Skeletal muscle cell (primary cell): ENCODE measurements around the gene TMC4.

Experiments used
- DNase-seq: peaks from one replicate; pipeline ENCODE4 v3.0.0-alpha.2; 2010; ENCODE audit warnings: low read depth
- H3K4me3 ChIP-seq: 2 replicates; pipeline ENCODE4 v1.5.1; 2011; ENCODE audit warnings: low read depth, mild to moderate bottlenecking, control low read depth, low read length, moderate library complexity

TMC4 gene

DNA sequence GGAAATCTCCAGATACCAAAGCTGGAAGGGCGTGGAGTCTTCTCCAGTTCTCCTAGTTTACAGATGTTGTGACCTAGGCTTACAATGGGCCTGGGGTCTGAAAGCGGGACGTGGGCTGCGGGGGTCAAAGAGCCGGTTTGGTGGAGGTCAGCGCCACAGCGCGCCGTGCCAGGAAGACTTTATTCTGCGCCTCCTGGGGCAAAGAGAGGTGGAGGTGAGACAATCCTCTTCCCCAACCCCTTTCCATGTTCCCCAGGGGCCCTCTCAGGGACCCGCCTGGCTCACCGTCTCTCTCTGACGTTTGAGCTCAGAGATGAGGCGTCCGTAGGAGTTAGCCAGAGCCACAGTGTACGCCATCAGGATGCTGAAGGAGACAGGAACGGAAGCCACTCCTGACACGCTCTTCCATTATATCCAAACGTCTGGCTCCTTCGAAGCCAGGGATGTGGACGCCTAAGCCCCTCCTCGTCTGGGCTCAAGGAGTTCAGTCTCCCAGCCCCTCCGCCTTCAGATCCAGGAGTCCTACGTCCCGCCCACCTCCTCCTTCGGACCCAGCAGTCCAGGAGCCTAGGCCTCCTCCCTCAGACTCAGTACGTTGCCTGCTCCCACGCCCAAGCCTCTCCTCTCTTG is 12.7 kb downstream of the TMC4 start:
- DNase-seq, result no peak
- H3K4me3 ChIP-seq, result peak overlapping the region; percentile 70

DNA sequence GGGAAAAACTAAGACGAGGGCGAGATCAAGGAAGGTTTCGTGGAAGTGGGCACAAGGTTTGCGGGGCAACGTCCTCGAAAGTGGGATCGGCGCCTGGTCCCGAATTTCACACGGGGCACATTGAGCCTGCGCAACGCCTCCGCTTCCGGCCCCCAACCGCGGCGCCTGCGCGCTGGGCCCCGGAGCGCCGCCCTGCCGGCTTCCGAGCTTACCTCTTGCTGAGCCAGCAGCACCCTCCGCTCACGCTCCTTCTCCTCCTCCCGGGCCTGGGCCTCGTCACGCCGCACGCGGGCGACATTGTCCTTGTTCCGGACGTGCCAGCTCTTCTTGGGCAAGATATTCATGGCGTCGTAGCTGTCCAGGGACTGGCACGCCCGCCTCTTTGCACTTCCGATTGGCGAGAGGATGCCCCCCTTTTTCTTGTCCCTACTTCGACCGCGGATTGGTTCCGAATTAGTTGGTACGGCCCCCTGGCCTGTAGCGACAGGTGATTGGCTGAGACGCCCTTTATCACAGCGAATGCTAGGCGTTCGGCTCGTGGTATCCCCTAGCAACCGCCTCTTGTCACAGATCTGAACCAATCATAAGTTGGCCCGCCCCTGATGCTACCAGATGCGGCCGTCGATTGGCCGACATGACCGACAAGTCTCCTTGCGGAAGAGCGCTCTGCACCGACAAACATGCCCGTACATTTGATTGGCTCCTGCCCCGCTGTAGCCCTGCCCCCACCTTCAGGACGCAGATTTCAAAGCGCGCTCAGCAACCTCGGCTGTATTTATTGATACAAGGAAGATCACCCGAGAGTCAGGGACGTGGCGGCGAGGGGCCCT is 13.4 kb downstream of the TMC4 start, which contains the start of gene LENG1:
LENG1 (minus strand) TSS at position 370 of the 830 bp plus-strand sequence; CDS start at position 344, 26 bp downstream.
- H3K4me3 ChIP-seq, result peak within 1 kb of the TSS; percentile 70
- DNase-seq, result peak; percentile 100

DNA sequence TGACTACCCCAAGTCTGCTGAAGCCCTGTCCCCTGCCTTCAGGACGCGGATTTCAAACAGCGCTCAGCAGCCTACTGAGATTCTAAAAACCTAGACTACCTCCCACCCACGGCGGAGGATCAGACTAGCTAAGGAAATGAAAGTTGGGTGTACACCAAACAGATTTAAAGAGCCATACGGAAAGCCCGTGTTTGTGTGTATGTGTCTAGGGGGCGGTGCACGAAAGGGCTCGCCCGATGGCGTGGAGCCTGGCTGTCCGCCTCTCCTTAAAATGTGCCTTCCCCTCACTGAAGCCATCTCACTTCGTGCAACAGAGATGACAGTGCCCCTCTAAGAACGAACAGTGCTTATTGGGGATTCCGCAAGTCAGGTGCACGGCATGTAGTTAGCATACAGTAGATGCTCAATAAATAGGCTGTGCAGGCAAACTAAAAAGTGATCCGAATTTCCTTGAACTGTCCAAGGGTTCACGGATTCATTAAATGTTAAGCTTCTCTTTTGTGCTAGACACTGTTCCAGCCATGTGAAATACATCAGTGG is 14.1 kb downstream of the TMC4 start:
- H3K4me3 ChIP-seq, result peak overlapping the region; percentile 68
- DNase-seq, result no peak

DNA sequence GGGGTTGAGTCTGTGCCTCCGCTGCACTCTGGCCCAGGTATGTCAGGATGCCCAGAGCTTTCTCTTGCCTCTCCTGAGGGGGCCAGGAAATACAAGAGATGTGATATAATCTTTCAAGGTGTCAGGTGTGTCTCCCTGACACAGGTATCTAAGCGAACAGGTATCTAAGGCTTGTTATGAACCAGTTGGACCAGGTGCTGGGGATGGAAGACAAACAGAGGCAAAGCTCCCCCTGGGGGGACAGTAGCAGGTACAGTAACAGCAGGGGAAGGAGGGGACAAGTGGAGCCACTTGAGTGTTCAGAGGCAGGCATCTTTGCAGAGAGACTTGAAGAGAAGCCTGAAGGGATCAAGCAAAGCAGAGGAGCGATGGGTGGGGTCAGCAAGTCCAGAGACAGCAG is 16.0 kb downstream of the TMC4 start:
- no peak for DNase-seq

DNA sequence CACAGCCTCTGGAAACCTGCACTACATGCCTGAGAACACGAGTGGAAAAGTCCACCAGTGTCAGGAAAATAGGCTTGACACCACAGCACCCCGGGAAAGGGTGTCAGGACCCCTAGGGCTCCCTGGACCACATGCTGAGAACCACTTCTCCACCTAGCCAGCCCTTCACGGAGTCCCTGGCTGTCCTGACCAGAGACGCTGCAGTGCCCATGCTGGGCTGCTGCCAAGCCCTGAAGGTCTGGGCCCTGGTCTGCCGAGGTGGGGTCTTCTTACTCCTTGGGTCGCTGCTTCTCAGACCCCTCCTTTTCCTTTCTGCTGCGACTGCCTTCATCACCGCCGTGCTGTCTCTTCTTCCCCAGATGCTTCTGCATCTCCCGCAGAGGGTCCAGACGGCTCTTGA is 16.5 kb downstream of the TMC4 start:
- H3K4me3 ChIP-seq, result no peak overlapping the region
- no peak for DNase-seq

More for the DNA sequence above, 16.0 kb downstream of the TMC4 start:
- H3K4me3 ChIP-seq, result no peak overlapping the region

DNA sequence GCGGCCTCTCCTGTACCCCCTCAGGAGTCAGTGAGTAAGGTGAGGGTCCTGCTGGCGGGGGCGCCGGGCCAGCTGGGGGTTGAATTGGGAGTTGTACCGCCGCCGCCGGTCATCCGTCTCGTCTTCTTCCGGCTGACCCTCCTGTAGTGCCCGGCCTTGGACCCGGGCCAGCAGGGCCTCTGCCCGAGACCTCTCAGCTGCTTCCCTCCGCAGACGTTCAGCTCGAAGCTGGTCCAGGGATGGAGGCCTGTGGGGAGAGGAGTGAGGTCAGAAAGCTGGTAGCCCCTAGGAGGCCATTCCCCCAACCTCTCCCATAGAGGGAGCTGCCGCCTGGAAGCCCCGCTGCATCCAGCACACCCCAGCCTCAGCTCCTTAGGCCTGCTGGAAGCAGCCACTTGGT is 17.3 kb downstream of the TMC4 start:
- no peak overlapping the region for H3K4me3 ChIP-seq
- DNase-seq, result no peak

DNA sequence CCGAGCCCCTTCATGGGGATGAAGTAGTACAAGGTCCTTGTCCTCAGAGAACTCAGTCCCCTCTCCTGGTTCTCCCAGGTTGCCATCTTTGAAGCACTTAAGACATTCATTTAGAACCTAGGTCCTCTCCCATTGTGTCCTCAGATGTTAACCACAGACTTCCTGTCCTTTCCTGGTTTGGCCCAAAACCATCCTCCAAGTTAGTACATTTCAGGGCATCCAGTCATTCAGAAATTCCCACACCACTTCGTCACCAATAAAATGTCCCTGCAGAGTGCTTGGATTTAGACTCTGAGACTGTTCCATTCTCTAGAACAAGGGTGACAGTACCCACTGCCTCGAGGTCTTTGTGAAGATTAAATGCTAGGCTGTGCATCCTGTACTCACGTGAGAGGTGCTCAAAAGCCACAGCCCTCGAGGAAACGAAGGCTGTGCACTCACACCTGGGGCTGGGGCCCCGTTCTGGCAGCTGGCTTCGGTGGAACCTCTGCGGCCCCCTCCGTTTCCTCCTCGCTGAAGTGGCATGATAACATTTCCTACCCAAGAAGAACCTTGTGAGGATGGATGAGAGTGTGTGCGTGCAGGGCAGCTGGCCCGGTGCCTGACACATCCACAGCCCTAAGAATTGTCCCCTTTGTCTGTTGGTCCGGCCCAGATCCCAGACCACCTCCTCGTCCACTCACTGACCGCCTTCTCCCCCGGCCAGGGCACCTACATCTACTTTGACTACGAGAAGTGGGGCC is 18.2 kb downstream of the TMC4 start:
- no peak overlapping the region for H3K4me3 ChIP-seq

DNA sequence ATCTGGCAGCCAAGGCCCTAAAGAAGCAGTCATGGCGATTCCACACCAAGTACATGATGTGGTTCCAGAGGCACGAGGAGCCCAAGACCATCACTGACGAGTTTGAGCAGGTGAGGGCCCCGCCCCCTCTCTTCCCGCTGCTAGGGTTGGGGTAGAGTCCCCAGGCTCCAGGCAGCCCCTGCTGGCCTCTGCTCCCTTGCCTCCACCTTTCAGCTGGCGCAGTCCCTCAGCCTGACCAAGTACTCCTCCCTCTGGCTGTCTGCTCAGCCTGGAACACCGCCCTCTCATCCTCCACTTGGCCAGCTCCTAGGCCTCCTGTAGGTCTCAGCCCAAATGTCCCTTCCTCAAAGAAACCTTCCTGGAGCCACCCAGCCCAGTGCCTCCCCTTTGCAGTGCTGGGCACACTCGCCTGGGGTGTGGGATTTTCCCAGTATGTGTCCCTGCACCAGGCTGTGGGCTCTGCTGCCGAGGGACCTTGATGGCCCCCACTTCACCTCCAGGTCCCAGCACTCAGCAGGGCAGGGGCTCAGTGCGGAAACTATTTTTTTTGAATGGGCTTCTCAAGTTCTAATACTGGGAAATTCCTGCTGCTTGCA is 19.1 kb downstream of the TMC4 start:
- DNase-seq, result no peak
- no peak overlapping the region for H3K4me3 ChIP-seq

More for the DNA sequence above, 18.2 kb downstream of the TMC4 start:
- no peak for DNase-seq

DNA sequence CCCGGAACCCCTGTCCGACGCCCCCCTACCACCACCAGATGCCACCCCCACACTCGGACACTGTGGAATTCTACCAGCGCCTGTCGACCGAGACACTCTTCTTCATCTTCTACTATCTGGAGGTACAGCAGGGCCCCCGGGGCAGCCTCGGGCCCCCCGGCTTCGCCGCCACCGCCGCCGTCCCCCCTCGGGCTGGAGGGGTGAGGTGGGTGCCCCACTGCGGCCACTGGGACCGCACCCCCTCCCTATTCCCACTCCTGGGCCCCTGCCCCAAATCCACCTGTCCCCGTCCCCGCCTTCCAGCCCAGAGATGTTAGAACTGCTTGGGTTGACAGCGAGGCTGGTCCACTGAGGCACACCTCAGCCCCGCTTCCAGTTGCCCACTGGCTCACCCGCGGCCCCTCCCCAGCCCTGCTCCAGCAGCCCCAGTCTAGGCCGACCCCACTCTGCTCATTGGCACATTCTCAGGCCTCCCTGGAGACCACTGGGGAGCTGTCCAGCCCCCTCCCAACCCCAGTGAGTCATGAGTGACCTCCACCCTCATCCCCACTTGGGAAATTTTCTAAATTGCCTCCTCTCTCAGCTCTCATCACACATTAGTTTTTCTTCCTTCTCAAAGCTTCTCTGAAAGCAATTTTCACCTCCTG is 20.0 kb downstream of the TMC4 start:
- no peak for DNase-seq
- H3K4me3 ChIP-seq, result no peak overlapping the region

DNA sequence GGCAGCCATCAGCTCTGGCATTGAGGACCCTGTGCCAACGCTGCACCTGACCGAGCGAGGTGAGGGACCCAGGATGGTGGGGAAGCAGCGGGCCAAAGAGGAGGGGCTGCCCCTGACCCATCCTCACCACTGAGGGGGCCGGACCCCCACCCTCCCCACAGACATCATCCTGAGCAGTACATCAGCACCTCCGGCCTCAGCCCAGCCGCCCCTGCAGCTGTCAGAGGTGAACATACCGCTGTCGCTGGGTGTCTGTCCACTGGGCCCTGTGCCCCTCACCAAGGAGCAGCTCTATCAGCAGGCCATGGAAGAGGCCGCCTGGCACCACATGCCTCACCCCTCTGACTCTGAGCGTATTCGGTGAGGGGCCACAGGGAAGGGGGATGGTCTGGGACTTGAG is 20.7 kb downstream of the TMC4 start:
- no peak for DNase-seq

DNA sequence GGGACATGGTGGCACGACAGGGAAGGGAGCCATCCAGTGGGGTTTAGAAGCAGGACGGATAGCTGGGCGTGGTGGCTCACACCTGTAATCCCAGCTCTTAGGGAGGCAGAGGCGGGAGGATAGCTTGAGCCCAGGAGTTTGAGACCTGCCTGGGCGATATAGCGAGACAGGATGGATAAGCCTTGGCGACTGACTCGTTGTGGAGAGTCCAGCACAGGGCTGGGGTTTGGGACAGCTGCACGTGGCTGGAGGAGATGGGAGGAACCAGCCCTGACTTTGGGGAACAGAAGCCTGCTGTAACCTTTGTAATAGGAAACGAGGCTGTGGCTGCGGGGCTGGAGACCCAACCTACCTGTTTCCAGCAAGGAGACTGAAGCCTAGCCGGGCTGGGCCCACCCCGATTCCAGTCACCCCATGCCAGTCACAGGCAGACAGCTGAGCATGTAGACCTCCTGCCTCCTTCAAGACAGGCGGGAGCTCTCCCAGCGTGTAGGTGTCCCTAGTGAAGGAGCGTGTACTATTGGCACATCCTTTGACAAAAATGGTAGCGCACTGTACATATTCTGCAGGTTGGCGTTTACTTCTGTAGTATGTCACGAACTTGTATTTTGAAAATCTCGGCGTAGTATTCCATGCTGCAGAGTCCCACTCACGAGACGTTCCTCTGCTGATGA is 21.5 kb downstream of the TMC4 start:
- H3K4me3 ChIP-seq, result no peak overlapping the region
- DNase-seq, result no peak

More for the DNA sequence above, 20.7 kb downstream of the TMC4 start:
- H3K4me3 ChIP-seq, result no peak overlapping the region

DNA sequence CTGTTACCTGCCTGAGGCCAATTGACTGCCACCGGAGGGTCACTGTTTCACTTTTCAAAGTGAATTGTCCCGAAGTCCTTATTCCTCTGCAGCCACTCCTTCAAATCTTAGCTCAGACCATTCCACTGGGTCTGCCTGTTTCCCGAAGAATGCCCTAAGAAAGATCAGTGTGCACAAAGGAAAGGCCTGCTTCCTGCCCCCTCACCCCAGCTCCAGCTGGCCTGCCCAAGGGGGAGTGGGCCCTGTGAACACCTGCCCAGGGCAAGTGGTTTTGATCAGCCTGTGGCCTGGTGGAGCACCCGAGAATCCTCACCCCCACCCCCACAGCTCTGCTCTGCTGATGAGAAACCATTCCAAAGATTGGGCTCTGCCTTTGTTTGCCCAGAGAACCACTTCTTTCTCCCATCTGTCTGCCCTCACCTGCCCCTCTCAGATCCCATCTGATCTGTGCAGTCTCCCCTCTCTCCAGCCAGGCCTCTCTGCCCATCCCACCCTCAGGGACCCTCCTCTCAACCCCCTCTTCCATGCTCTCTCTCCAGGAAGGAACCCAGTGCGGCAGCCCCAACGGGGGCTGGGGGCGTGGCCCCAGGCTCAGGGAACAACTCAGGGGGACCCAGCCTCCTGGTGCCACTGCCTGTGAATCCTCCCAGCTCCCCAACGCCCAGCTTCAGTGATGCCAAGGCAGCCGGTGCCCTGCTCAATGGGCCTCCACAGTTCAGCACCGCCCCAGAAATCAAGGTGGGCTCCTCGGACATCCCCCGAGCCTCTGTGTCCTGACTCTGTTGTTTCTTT is 23.7 kb downstream of the TMC4 start:
- no peak for DNase-seq

DNA sequence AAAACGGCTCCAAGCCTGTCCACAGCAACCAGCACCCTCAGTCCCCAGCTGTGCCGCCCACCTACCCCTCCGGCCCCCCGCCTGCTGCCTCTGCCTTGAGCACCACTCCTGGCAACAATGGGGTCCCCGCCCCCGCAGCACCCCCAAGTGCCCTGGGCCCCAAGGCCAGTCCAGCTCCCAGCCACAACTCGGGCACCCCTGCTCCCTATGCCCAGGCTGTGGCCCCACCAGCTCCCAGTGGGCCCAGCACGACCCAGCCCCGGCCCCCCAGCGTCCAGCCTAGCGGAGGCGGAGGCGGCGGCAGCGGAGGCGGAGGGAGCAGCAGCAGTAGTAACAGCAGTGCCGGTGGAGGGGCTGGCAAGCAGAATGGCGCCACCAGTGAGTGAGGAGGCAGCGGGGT is 24.8 kb downstream of the TMC4 start:
- no peak for DNase-seq
- no peak overlapping the region for H3K4me3 ChIP-seq

More for the DNA sequence above, 23.7 kb downstream of the TMC4 start:
- H3K4me3 ChIP-seq, result no peak overlapping the region

DNA sequence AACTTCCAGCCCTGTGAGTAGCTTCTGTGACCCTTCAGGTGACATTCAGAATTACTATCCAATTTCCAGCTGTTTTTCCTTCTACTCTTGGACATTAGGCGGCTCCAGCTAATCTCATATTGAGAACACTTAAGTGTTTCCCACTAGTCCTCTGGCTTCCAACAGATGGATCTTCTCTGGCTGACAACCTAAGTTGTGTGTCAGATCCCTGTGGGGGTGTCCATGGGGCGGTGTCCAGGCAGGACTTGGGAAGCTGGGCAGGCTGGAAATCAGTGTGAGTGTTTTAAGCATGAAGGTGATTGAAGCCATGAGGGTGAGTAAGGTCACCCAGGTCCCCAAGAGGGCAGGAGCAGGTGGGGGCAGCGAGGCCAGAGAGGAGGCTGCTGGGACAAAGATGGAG is 25.3 kb downstream of the TMC4 start:
- DNase-seq, result no peak
- no peak overlapping the region for H3K4me3 ChIP-seq

DNA sequence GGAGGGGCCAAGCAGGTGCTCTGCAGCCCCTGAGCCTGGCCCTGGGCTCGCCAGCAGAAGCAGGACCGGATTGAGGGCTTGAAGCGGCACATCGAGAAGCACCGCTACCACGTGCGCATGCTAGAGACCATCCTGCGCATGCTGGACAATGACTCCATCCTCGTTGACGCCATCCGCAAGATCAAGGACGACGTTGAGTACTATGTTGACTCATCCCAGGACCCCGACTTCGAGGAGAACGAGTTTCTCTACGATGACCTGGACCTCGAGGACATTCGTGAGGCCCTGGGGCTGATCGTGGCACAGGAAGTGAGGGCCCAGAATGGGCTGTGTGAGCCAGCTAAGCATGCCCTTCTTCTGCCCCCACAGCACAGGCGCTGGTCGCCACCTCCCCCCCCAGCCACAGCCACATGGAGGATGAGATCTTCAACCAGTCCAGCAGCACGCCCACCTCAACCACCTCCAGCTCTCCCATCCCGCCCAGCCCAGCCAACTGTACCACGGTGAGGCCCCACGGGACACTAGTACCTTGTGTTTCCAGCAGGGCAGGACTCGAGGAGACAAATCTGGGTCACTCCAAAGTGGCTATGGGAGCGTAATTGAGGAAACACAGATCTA is 27.3 kb downstream of the TMC4 start:
- no peak overlapping the region for H3K4me3 ChIP-seq
- DNase-seq, result no peak

DNA sequence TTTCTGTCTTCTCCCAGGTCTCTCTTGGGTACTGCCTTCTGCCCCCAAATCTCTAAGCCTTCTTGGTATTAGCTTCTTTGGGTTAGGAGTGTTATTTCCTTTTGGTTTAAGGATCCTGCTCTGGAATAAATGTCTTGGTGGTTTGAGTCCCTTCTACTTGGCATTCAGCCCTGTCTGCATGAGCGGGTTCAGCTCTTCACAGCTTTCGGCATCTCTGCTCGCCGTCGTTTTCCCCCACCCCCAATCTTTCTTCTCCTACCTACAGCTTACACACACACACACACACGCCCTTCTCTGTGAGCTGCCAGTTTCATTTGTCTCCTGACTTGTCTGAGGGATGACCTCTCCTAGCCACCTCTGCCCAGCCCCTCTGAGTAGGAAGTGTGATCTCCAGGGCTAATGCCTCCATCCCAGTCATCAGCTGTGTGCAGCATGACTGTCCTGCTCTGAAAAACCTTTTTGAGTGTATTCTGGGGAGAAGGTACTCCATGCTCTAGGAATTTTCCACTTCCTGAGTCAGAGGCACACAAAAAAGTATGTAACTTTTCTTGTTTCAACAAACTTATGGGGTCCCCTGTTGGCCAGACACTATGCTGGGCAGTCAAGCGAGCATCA is 30.7 kb downstream of the TMC4 start:
- H3K4me3 ChIP-seq, result no peak overlapping the region
- DNase-seq, result no peak

DNA sequence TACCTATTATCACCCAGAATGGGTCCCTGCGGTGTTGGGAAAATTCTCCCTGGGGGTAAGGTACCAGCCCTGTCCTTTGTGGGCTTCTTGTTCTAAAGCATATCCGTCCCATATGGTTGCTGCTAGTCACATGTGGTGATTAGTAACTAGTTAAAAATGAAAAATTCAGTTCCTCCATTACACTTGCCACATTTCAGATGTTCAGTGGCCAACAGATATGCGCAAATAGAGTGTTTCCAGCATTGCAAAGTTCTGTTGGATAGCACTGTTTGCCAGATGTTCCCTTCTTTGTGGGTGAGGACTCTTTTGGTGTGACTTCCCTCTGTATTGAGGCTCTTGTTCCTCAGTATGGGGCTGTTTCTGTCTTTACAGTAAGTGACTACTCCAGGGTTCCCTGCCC is 31.6 kb downstream of the TMC4 start:
- no peak overlapping the region for H3K4me3 ChIP-seq
- no peak for DNase-seq
